ENCODE results near the gene CTSC. TPM values are rescaled to one million over a fixed set of nuclear protein-coding genes. Genes with fewer than 3 reads are reported as not detected.

The CTSC gene
- total RNA-seq, 1 experiment from 2014 or later = 119 TPM

- no TSS peak for BruUV-seq (replicated peaks)
- Histone ChIP-seq H3K4me1 (replicated peaks; ENCODE audit: insufficient read depth) (peaks cover 37% of the 10 kb centered on the region), H3K27me3 (ENCODE audit: insufficient read depth, low read depth) (no peaks in the 10 kb centered on the region), H2AFZ (no peak overlapping the region), H3F3A (ENCODE audit: insufficient read depth, low read depth) (peaks cover 27% of the 10 kb centered on the region), H3K4me2 (no peak overlapping the region), H3K27ac (no peak overlapping the region), H3K9me3 (ENCODE audit: insufficient read depth, low read depth) (0 out of 2 replicates have a peak, but pooled peaks cover 5% of the 10 kb centered on the region), H3K79me2 (ENCODE audit: low read depth) (no peaks in the 10 kb centered on the region), H3K36me3 (ENCODE audit: low read depth) (no peaks in the 10 kb centered on the region), H4K20me1 (ENCODE audit: insufficient read depth) (no peaks in the 10 kb centered on the region), H3K4me3 (no peak overlapping the region), H3K9me2 (ENCODE audit: insufficient read depth) (no peaks in the 10 kb centered on the region)
- no peak for DNase-seq
- ChIA-PET POLR2A (ENCODE audit: unreplicated experiment) (no interaction called here), CTCF (no interaction called here)
- intact Hi-C loops (cut with micrococcal nuclease; ENCODE audit: unreplicated experiment) = no loop called here
- no peak for TF ChIP-seq EZH2 (IDR thresholded peaks at IDR 0.05; ENCODE audit: low read depth)
- no peak for TF ChIP-seq CTCF (conservative IDR thresholded peaks at IDR 0.05)
Observed at GRCh38 chr11:88359541-88359940, 22.0 kb upstream of the CTSC start.

GRCh38 chr11:88359114-88359513 lies 21.6 kb upstream of the CTSC start:
- Histone ChIP-seq H3K4me1 (replicated peaks; ENCODE audit: insufficient read depth) (peaks cover 34% of the 10 kb centered on the region), H3K79me2 (ENCODE audit: low read depth) (no peaks in the 10 kb centered on the region), H3K9me3 (ENCODE audit: insufficient read depth, low read depth) (0 out of 2 replicates have a peak, but pooled peaks cover 5% of the 10 kb centered on the region), H3K4me3 (no peak overlapping the region), H2AFZ (no peak overlapping the region), H4K20me1 (ENCODE audit: insufficient read depth) (no peaks in the 10 kb centered on the region), H3K27me3 (ENCODE audit: insufficient read depth, low read depth) (no peaks in the 10 kb centered on the region), H3K27ac (no peak overlapping the region), H3K9me2 (ENCODE audit: insufficient read depth) (no peaks in the 10 kb centered on the region), H3K36me3 (ENCODE audit: low read depth) (no peaks in the 10 kb centered on the region), H3F3A (ENCODE audit: insufficient read depth, low read depth) (peaks cover 24% of the 10 kb centered on the region), H3K4me2 (no peak overlapping the region)
- no peak for DNase-seq
- POLR2A ChIA-PET (ENCODE audit: unreplicated experiment) = no interaction called here
- TF ChIP-seq EZH2 (IDR thresholded peaks at IDR 0.05; ENCODE audit: low read depth) = no peak
- TF ChIP-seq CTCF (conservative IDR thresholded peaks at IDR 0.05) = no peak
- intact Hi-C loops (cut with micrococcal nuclease; ENCODE audit: unreplicated experiment) = no loop called here
- no TSS peak for BruUV-seq (replicated peaks)
- CTCF ChIA-PET = no interaction called here

- H3K9me3 ChIP-seq (ENCODE audit: insufficient read depth, low read depth) = 0 out of 2 replicates have a peak, but pooled peaks cover 5% of the 10 kb centered on the region
- no TSS peak for BruUV-seq (replicated peaks)
- peak overlapping the region; percentile 63 for H2AFZ ChIP-seq
- TF ChIP-seq EZH2 (IDR thresholded peaks at IDR 0.05; ENCODE audit: low read depth) (no peak), CTCF (conservative IDR thresholded peaks at IDR 0.05) (no peak)
- peak overlapping the region; percentile 52 for H3K4me2 ChIP-seq
- intact Hi-C loops (cut with micrococcal nuclease; ENCODE audit: unreplicated experiment) = no loop called here
- ChIA-PET POLR2A (ENCODE audit: unreplicated experiment) (no interaction called here), CTCF (no interaction called here)
- H3K9me2 ChIP-seq (ENCODE audit: insufficient read depth) = no peaks in the 10 kb centered on the region
- H3K4me3 ChIP-seq = no peak overlapping the region; the same call in 1 of the 2 replicates
- peaks cover 23% of the 10 kb centered on the region for H3K4me1 ChIP-seq (replicated peaks; ENCODE audit: insufficient read depth)
- H4K20me1 ChIP-seq (ENCODE audit: insufficient read depth) = no peaks in the 10 kb centered on the region
- peak overlapping the region; percentile 91 for H3K27ac ChIP-seq
- H3K79me2 ChIP-seq (ENCODE audit: low read depth) = no peaks in the 10 kb centered on the region
- DNase-seq = no peak
- peaks cover 16% of the 10 kb centered on the region for H3F3A ChIP-seq (ENCODE audit: insufficient read depth, low read depth)
- H3K27me3 ChIP-seq (ENCODE audit: insufficient read depth, low read depth) = no peaks in the 10 kb centered on the region
- H3K36me3 ChIP-seq (ENCODE audit: low read depth) = no peaks in the 10 kb centered on the region
Observed at GRCh38 chr11:88358040-88358431, 20.5 kb upstream of the CTSC start.

Measured in PC-9 (cell line).